NCI-H2107 treated with DMSO at 0.1 percent for 48 hours (cell line): ENCODE data around the gene VRK3.
A peak's percentile ranks its signal among the peaks of the same experiment; 100 is the strongest.

Source experiments
- DNase-seq: peaks from one replicate; lab custom pipeline; 2025; ENCODE audit not compliant: unreplicated experiment; lab: John Stamatoyannopoulos, UW

VRK3 gene

GRCh38 chr19:49932731-49933131, 92.4 kb downstream of the VRK3 start:
- DNase-seq, result no peak

GRCh38 chr19:49932041-49932451, 93.1 kb downstream of the VRK3 start:
- DNase-seq, result no peak

GRCh38 chr19:49931293-49932040, 93.7 kb downstream of the VRK3 start:
- DNase-seq, result no peak

- DNase-seq, result no peak
These were observed 94.6 kb downstream of the VRK3 start for GRCh38 chr19:49930483-49931011.

- DNase-seq, result peak; percentile 83
These were observed 95.3 kb downstream of the VRK3 start for GRCh38 chr19:49929611-49930482.

- peak; percentile 72 for DNase-seq
These were observed 96.0 kb downstream of the VRK3 start, which contains the start of the genes ATF5 and NUP62 for GRCh38 chr19:49929121-49929610. TSS of gene ATF5 (plus strand) at chr19:49929205. CDS start at chr19:49930851, 1,646 bp downstream. TSS of gene NUP62 (minus strand) at chr19:49929504. CDS start at chr19:49909807, 19,697 bp downstream.

- DNase-seq, result no peak
These were observed 97.5 kb downstream of the VRK3 start for GRCh38 chr19:49927526-49928264.

GRCh38 chr19:49926515-49926914, 98.7 kb downstream of the VRK3 start:
- DNase-seq, result no peak
